HG02623 (cell line): ENCODE results near the gene HTR7.
"Not testable (repeated sequence)": the region's sequence is repeated elsewhere in the genome, so short reads cannot be mapped to it uniquely, and the experiment has no call there.

ENCODE experiments used
- ATAC-seq: cut with Tn5 transposase; IDR thresholded peaks from one replicate; pipeline ENCODE4 v1.9.1; 2021; ENCODE audit warnings: moderate library complexity; ENCODE audit not compliant: unreplicated experiment

The HTR7 gene

DNA sequence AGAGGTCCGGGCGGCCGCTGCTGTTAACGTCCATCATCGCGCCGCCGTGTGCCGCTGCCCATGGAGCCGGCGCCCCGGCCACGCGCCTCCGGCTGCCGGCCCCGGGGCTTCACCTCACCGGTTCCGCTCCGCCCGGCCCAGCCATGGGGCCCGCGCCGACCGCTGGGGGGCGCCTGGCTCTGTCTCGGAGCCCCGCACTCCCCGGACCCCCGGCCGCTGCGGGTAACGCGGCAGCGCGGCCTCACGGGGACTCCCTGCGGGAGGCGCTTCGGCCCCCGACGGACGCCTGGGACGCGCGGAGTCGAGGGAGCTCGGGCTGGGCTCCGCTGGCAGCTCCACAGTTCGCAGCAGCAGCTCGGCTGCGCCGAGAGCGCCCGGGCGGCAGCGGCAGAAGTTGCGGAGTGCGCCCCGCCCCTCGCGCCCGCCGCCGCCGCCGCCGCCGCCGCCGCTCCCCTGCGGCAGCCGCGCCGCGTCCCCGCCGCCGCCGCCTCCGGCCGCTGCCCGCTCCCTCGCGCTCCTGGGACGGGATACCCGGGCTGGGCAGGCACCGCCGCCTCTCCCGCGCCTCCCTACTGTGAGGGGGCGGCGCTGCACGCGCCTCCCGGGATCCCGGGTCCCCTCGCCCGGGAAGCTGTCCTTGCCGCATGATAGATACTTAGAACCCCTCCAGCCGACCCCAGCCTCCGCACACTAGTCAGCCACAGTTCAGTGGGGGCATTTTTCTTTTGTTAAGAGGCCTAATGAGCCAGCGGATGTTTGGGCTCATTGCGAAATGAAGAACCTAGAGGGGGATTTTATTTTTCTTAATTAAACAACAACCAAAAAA lies at the start of gene HTR7:
Gene HTR7, minus strand, starts transcription at position 405 of the 826 bp plus-strand sequence. Its CDS starts 368 bp downstream, at position 37.
- ATAC-seq: no peak

DNA sequence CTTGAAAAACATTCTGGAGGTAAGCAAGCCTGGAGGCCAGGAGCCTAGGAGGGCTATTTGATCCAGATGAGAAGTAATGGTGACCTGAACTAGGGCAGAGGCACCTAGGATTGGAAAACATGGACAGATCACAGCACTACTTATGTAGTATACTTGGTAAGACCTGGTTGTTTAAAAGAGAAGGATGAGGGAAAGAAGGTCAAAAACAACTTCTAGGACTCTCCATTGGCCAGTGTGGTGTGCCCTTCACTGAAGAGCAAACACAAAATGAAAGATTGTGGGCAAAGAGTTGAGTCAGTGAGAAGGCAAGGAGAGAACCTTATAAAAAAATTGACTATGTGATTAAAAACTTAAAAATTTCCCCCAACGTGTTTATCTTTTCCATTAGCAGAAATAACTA lies 48.8 kb upstream of the HTR7 start:
- no peak for ATAC-seq

DNA sequence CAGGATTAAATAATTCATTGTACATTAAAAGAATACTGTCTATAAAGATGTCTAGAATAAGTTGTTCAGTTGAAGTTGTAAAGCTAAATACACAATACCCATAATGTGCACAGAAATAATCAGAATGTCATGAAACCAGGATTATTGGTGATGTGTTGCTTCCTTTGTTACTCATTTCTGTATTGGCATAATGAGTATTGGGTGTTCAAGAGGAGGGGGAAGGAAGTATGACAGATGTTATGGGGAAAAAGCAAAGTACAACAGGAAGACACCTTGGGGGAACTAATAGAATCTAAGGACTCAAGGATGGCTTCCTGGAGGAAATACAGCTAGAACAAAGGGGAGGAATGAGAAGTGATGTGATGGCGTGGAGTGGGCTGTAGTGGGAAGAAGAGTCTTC lies 48.1 kb upstream of the HTR7 start:
- no peak for ATAC-seq

DNA sequence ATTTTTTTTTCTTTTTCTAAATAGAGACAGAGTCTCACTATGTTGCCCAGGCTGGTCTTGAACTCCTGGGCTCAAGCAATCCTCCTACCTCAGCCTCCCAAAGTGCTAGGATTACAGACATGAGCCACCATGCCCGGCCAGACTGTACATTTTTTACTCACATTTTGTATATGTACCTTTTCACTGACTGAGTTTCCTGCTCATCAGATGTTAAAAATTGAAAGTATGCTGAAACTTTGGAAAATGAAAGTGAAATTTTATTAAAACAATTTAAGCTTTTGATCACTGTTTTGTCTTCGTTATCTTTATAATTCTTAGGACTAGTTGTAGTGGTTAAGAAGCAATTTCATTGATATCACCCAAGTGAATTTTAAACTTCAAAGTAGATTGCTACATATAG lies 39.1 kb upstream of the HTR7 start:
- ATAC-seq: not testable (repeated sequence)

DNA sequence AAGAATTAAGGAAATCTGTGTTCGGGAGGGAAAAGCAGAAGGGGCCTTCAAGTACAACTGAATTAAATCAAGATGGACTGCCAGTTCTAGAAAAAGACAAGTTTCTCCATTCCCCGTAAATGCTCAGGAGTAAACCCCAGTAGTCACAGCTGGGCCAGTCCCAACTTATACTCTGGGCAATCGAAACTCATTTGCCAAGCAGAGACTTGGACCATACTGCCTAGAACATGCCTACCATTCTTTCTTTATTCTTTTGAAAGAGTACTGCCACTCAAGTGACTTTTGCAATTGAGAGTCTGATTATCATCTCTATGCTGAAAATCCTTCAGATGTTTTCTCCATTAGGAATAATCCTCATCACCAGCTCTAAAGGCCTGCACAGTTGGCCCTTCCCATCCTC lies 35.4 kb upstream of the HTR7 start:
- no peak for ATAC-seq

DNA sequence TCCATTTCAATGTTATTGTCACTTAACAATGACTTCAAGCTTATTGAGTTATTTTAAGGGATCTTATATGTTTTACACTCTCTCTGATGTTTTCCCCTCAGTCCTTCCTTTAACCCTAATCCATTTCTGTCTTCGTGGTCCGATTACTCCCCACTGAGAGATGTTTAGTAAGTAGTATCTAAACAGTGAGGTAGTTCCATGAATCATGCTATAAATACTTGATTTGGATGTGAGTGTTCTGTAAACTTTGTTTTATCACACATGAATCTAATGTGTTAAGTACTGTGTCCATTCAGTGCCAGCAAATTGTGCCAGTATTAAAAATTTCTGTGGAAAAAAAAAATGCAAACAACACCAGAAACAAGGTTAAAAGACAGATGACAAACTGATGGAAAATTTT lies 32.5 kb upstream of the HTR7 start:
- no peak for ATAC-seq

DNA sequence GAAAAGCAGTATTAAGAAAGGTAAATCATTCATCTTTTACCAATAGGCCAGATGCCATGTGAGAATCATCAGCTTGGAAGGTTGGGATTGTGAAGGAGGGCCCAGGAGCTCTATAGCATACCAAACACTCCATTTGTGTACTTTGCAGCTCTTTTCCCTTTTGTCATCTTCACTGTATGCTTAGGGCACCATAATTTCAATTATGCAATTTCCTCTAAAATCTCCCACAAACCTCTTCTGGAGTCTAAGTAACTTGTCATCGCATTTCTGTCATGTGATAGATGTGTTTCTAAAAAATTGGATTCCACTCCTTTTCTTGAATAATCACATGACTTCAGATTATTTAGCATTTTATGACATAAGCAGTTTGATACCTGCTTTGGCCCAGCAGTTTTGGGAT lies 31.8 kb upstream of the HTR7 start:
- no peak for ATAC-seq

DNA sequence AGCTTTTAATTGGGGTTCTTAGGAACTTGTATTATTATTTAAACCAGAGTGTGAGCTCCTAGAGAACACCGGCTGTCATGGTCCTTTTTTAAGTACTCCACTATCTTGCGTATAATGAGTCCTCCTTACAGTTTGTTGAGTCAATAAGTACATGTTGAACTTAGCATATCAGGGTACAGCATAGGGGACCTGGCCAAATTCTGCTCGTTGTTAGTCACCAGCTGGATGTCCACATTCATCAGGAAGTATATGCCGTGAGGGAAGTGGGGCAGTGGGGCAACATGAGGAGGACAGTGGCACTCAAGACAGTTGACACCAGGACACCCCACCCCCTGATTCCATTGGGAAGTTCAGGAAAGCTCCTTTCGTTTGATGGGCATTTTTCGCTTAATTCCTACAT lies 30.5 kb upstream of the HTR7 start:
- ATAC-seq: no peak

DNA sequence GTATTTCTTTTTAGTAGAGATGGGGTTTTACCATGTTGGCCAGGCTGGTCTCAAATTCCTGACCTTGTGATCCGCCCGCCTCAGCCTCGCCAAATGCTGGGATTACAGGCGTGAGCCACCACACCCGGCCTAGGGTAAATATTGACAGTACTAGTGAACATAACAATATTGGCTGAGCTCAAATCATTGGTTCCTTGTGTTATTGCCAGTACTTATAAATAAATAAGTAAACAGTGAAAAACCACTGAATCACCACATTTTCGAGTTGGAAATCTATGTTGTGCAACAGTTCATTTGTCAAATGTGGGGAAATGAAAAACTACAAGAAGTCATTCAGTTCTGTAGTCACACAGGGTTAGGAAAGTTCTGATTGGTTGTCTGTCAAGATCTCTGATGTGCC lies 29.7 kb upstream of the HTR7 start:
- no peak for ATAC-seq

DNA sequence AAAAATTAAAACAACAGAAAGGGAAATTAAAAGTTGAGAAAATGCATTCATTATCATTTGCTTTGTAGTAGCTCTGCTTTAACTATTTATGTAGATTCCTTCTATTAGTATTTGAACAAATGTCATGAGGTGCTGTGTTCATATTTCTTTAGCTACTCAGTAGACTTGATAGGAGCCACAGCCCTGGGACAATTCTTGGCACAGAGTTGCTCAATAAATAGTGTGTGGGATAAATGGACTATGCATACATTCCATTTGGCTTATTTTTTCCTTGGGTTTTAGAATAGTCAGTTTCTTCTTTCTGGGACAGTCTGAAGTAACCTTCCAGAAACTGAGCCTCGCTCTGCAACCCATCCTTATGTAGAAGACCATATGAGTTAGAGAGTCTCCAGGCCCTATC lies 27.3 kb upstream of the HTR7 start:
- ATAC-seq: no peak

DNA sequence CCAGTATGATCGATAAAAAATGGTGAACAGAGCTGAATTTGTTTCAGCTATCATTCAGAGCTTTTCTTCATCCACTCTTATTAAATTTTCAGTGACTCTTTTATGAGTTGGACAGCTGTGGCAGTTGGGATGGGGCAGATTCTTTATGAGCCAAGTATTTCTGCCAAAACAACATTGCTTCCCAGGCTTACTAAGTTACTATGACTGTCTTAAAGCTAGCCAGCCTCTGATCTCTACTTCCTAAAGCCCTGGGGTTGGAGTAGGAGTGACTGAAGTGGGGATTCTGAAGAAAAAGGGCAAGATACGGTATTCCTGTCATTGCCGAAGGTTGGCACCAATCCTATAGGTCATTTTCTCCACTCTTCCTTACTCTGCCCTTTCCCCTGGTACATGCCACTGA lies 26.6 kb upstream of the HTR7 start:
- no peak for ATAC-seq

DNA sequence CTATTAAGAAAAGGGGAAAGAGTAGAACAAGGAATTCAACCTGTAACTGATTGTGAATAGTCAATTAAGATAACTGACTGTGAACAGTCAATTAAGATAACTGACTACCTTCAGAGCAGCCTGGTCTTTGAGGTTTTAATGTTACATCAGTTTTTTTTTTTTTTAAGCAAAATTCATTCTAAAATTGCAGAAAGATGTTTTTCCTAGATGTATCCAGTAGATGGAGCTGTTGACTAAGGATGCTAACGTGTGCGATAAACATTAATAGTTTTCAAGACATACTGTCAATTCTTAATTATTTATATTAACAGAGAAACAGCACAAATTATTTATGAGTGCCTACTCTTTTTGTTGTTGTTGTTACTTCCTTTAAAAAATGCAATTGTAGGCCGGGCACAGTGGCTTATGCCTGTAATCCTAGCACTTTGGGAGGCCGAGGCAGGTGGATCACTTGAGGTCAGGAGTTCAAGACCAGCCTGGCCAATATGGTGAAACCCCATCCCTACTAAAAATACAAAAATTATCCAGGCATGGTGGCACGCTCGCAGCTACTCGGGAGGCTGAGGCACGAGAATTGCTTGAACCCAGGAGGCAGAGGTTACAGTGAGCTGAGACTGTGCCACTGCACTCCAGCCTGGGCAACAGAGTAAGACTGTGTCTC lies 22.4 kb upstream of the HTR7 start:
- ATAC-seq: not testable (repeated sequence)

DNA sequence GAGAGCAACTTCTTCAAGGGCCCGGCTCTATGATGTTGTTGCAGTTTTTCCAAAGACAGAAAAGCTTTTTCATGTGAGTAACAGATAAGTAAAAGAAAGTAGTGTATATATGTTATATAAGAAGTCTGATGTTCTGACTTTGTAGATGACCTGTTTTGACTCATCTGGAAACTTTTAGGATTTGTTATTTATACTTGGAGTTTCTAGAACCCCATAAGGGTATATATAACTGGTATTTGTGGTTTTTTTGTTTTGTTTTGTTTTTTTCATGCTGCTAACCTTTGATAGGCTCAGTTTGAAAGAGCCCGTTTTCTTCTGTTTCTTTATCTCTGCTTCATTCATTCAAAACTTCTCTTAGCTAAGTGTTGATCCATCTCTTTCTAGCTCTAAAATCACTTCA lies 21.2 kb upstream of the HTR7 start:
- no peak for ATAC-seq

DNA sequence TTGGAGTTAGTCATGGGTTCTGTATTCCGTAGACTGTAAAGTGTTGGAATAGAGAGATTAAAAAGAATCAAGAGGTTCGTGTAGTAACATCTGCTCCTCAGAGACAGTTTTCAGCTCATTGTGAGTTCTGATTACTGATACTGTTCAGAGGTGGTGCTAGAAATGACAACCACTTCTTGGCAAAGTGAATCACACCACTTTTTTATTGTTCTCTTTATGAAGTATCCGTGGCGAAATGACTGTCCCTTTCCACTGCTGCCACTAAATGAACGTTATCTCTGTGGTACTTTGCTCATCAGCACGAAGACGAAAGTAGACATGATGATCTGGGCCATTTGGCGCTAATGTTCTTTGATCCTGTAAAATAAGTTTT lies 14.8 kb upstream of the HTR7 start:
- ATAC-seq: no peak

DNA sequence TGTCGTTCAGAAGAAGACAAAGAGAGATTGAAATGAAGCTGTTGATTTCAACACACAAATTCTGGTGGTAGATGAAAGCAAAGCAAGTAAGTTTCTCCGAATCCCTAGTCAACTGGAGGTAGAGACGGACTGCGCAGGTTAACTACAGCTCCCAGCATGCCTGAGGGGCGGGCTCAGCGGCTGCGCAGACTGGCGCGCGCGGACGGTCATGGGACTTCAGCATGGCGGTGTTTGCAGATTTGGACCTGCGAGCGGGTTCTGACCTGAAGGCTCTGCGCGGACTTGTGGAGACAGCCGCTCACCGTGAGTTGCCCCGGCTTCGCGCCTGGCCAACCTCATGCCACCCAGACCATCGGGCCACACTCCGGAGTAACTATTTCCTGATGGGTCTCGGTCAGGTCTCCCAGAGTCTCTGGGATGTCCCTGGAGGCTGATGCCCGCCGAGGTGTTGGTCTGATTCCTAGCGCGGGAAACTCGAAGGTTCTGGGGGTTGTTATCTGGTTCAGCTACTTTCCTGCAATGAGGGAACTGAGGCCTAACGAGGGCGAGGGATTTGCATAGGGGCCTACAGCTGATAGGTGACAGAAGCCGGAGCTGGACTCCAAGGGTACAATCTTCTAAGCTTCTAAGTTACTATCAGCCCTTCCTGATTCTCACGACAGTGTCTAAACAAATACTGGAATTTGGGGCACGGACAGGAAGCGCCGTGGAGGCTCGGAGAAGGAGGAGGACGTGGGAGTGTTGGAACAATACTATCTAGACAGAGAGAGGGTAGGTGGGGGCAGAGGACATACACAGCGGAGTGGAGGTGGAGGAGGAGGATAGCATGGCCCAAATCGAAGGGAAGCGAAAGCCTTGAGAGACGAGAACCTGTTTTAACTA lies 14.2 kb upstream of the HTR7 start, which contains the start of gene RPP30:
Gene RPP30, plus strand, starts transcription at position 209 of the 882 bp plus-strand sequence. Its CDS starts 13 bp downstream, at position 222.
- peak; percentile 97 for ATAC-seq

DNA sequence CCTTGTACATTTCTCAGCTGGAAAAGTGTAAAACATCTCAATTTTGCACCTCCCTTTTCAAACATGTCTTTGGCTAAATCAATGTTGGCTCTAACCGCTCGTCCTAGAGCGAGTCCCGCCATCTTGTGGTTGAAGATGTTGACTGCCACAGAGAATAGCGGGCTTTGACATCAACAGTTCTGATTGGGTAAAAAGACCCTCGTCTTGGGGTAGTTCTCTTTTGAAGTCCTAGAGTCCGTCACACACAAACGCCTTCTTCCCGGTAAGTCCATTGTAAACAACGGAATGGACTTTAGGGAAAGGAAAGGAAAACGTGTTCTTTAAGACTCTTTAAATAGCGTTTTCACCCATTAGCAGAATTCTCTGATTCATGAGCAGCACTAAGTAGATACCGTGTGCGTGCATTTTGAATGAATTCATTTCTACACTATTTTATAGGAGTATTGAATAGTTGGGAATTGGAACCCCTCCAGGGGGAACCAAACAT lies 13.5 kb upstream of the HTR7 start:
- peak; percentile 48 for ATAC-seq

DNA sequence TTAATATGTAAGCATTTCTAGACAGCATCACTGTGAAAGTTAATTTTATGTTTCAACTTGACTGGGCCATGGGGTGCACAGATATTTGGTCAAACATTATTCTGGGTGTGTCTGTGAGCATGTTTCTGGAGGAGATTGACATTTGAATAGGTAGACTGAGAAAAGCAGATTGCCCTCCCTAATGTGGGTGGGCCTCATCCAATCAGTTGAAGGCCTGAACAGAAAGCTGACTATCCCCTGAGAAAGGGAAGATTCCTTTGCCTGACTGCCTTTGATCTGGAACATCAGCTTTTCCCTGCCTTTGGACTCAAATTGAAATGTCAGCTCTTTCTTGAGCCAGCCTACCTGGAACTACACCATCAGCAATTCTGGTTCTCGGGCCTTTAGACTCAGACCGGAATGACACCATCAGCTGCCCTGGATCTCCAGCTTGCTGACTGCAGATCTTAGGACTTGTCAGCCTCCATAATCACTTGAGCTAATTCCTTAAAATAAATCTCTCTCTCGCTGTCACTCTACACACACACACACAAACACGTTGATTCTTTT lies 8.3 kb upstream of the HTR7 start:
- no peak for ATAC-seq

DNA sequence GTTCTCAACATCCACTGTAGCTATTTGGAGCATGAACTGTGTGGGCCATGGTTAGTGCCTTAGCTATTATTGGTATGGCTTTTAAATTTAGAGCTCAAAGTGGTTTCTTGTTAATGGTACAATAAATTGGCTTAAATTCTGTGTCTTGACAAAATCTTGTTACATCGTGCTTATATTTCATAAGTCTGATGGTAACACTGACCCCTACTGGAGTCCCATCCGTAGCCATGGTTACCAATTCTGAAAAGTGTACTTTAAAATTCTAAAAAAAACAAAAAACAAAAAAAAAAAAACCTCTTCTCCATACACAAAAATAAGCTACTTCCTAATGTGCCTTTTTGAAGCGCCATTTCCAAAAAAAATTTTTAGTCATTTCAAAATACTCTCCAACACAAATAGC lies 7.6 kb upstream of the HTR7 start:
- ATAC-seq: no peak

DNA sequence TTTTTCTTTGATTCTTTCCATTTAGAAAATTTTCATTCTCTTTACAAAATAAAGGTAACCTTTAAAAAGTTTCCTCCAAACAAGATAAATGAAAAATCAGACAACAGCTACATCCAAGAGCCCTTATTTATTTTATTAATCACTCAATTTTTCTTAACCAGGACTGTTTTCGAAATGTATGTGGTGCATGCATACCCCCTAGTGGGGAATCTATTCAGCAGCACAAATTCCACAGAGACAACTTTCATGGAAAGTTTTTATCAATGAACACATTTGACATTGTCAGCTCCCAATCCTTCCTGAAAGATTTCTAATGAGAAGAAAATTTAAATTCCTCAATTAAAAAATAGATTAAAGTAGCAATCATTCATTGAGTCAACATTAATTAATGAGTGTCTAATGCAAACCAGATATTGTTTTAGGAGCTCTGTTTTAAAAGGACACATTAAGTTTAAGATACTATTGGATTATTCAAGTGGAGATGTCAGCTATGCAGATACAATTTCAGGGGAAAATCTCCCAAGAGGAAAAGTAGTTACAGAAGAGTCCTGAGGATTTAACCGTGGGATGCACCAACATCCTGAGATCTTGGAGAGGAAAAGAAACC lies 5.2 kb upstream of the HTR7 start:
- no peak for ATAC-seq

DNA sequence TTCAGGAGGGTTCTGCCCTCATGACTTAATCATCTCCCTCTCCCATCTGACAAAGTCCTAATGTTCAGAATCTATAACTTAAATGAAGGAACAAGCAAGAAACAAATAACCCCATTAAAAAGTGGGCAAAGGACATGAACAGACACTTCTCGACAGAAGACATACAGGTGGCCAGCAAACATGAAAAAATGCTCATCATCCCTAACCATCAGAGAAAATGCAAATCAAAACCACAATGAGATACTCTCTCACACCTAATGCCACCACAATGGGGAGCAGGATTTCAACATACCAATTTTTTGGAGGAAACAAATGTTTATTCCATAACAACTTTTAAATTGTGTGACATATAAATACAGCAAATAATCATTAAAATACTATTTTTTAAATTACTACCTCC lies 3.0 kb upstream of the HTR7 start:
- no peak for ATAC-seq

DNA sequence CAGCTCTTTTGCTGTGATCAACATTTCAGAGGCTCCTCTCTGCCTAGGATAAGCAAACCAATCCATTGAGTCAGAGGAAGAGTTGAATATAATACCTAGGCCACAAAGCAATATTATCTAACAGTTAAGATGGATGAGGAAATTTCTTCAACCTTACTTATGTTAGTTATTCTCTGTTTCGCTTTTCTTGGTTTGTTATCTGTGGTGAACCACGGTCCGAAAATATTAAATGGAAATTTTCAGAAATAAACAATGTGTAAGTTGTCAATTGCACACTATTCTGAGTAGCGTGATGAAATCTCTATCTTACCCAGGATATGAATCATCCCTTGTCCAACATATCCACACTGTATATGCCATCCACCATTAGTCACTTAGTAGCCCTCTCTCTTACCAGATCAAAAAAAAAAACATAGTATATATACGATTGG lies 1.5 kb upstream of the HTR7 start:
- no peak for ATAC-seq
